Testis (tissue), 2 donors: ENCODE measurements around the gene SSBP3.

ENCODE experiments used
- POLR2A ChIP-seq: fragments of 450-650 bp; IDR thresholded peaks from one replicate; pipeline ENCODE4 v1.6.1; 2017; ENCODE audit warnings: antibody characterized with exemption, mild to moderate bottlenecking, moderate library complexity
- TF ChIP-seq, protein P1 (sequence below), 3 experiments: fragments of 450-650 bp in 2 of 3; fragments of 200-600 bp in 1 of 3; sonication (generic) in 1 of 3; IDR thresholded peaks; one replicate each; pipeline ENCODE4 v1.5.1; 2016 to 2019; ENCODE audit warnings: antibody characterized with exemption in 3 of 3, mild to moderate bottlenecking in 2 of 3, moderate library complexity in 1 of 3

DNA sequence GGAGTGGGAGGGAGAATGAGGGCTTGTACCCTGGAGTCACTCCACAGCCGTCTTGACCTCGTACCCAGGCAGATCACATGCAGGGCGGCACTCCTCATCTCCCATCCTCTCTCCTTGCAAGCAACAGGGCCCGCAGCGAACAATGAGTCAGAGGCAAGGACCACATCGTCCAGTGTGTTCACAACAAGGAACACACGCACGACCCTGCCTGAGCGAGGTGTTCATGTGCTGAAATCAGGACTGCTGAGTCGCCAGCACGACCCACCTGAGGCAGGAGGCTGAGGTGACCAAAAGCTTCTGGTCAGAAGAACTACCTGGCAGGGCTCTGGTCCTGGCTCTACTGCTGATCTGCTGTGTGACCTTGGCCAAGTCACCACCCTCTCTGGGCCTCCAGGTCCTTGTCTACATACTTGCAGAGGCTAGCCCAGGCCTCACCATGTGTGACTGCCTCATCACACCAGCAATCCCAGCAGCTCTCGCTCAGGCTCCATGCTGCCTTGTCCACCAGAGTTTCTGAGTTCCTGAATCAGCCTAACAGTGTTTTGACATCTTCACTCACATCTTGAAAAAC is 78.0 kb downstream of the SSBP3 start:
- TF ChIP-seq, protein P1, sequence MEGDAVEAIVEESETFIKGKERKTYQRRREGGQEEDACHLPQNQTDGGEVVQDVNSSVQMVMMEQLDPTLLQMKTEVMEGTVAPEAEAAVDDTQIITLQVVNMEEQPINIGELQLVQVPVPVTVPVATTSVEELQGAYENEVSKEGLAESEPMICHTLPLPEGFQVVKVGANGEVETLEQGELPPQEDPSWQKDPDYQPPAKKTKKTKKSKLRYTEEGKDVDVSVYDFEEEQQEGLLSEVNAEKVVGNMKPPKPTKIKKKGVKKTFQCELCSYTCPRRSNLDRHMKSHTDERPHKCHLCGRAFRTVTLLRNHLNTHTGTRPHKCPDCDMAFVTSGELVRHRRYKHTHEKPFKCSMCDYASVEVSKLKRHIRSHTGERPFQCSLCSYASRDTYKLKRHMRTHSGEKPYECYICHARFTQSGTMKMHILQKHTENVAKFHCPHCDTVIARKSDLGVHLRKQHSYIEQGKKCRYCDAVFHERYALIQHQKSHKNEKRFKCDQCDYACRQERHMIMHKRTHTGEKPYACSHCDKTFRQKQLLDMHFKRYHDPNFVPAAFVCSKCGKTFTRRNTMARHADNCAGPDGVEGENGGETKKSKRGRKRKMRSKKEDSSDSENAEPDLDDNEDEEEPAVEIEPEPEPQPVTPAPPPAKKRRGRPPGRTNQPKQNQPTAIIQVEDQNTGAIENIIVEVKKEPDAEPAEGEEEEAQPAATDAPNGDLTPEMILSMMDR (IDR thresholded peaks at IDR 0.05), result no peak
- TF ChIP-seq POLR2A, result no peak
